ENCODE data around the gene FRYL. TPM values are rescaled to one million over a fixed set of nuclear protein-coding genes. Genes with fewer than 3 reads are reported as not detected.

Gene FRYL
- total and polyA plus RNA-seq, 7 experiments from 2014 or later: 25.4 to 126 (median 102) TPM

- peaks cover 0 to 6% (median 4%) of the 10 kb centered on the region in 5 donors for H3K36me3 Mint-ChIP-seq
- Histone ChIP-seq H3K9me3 (ENCODE audit: control insufficient read depth in 2 of 3, low read length in 3 of 3) (no peaks in the 10 kb centered on the region), H3K27ac (ENCODE audit: low read depth, low read length) (no peak overlapping the region), H3K36me3 (ENCODE audit: control insufficient read depth in 2 of 3, insufficient read depth in 3 of 3, low read length in 3 of 3) (no peaks in the 10 kb centered on the region), H3K4me1 (ENCODE audit: control insufficient read depth in 2 of 2, insufficient read depth in 2 of 2, low read length in 2 of 2) (peaks cover 0 to 4% of the 10 kb centered on the region in 2 donors), H3K27me3 (ENCODE audit: control insufficient read depth in 2 of 2, insufficient read depth in 2 of 2, low read length in 2 of 2) (peaks cover 6 to 22% of the 10 kb centered on the region in 2 donors), H3K4me3 (ENCODE audit: low read length) (no peak overlapping the region)
- peaks cover 0 to 3% (median 0%) of the 10 kb centered on the region in 11 donors for H3K9me3 Mint-ChIP-seq
- H3K4me1 Mint-ChIP-seq: peaks cover 16 to 21% (median 17%) of the 10 kb centered on the region in 7 donors
- POLR2A ChIA-PET: no interaction called here
- intact Hi-C loops (cut with micrococcal nuclease): no loop called here
- ATAC-seq (no peak), DNase-seq (no peak)
- CTCF ChIA-PET: no interaction called here
- H3K4me3 Mint-ChIP-seq: no peak overlapping the region
- no peak overlapping the region for H3K27ac Mint-ChIP-seq
- peaks cover 47 to 67% (median 62%) of the 10 kb centered on the region in 5 donors for H3K27me3 Mint-ChIP-seq
These were observed 298.5 kb downstream of the FRYL start for GRCh38 chr4:48481581-48481980.

- ChIA-PET POLR2A (no interaction called here), CTCF (no interaction called here)
- Histone ChIP-seq H3K27ac (ENCODE audit: low read depth, low read length) (no peak overlapping the region), H3K4me3 (ENCODE audit: low read length) (no peak overlapping the region), H3K27me3 (ENCODE audit: control insufficient read depth in 2 of 2, insufficient read depth in 2 of 2, low read length in 2 of 2) (peaks cover 3% of the 10 kb centered on the region in 2 donors), H3K4me1 (ENCODE audit: control insufficient read depth in 2 of 2, insufficient read depth in 2 of 2, low read length in 2 of 2) (no peaks in the 10 kb centered on the region), H3K9me3 (ENCODE audit: control insufficient read depth in 2 of 3, low read length in 3 of 3) (no peaks in the 10 kb centered on the region), H3K36me3 (ENCODE audit: control insufficient read depth in 2 of 3, insufficient read depth in 3 of 3, low read length in 3 of 3) (no peaks in the 10 kb centered on the region)
- intact Hi-C loops (cut with micrococcal nuclease): no loop called here
- no peak for DNase-seq
- Mint-ChIP-seq H3K27me3 (peaks cover 26 to 50% (median 38%) of the 10 kb centered on the region in 5 donors), H3K9me3 (peaks cover 0 to 3% (median 0%) of the 10 kb centered on the region in 11 donors), H3K36me3 (no peaks in the 10 kb centered on the region), H3K4me3 (no peak overlapping the region), H3K4me1 (peaks cover 4 to 8% (median 4%) of the 10 kb centered on the region in 7 donors), H3K27ac (no peak overlapping the region)
- no peak for ATAC-seq
These were observed 301.8 kb downstream of the FRYL start for GRCh38 chr4:48478273-48478672.

GRCh38 chr4:48475770-48476169 lies 304.3 kb downstream of the FRYL start:
- no peak overlapping the region for H3K27ac ChIP-seq (ENCODE audit: low read depth, low read length)

GRCh38 chr4:48472794-48473193 lies 307.3 kb downstream of the FRYL start:
- Histone ChIP-seq H3K36me3 (ENCODE audit: control insufficient read depth in 2 of 3, insufficient read depth in 3 of 3, low read length in 3 of 3) (no peaks in the 10 kb centered on the region), H3K9me3 (ENCODE audit: control insufficient read depth in 2 of 3, low read length in 3 of 3) (no peaks in the 10 kb centered on the region), H3K27ac (ENCODE audit: low read depth, low read length) (no peak overlapping the region), H3K4me3 (ENCODE audit: low read length) (no peak overlapping the region), H3K4me1 (ENCODE audit: control insufficient read depth in 2 of 2, insufficient read depth in 2 of 2, low read length in 2 of 2) (no peaks in the 10 kb centered on the region), H3K27me3 (ENCODE audit: control insufficient read depth in 2 of 2, insufficient read depth in 2 of 2, low read length in 2 of 2) (no peaks in the 10 kb centered on the region)
- H3K27ac Mint-ChIP-seq: no peak overlapping the region
- no peak overlapping the region for H3K4me3 Mint-ChIP-seq
- H3K4me1 Mint-ChIP-seq: no peaks in the 10 kb centered on the region
- CTCF ChIA-PET: no interaction called here
- DNase-seq (no peak), ATAC-seq (no peak)
- intact Hi-C loops (cut with micrococcal nuclease): no loop called here
- H3K27me3 Mint-ChIP-seq: peaks cover 5 to 27% (median 16%) of the 10 kb centered on the region in 5 donors
- POLR2A ChIA-PET: no interaction called here
- no peaks in the 10 kb centered on the region for H3K9me3 Mint-ChIP-seq
- no peaks in the 10 kb centered on the region for H3K36me3 Mint-ChIP-seq

More at GRCh38 chr4:48475770-48476169, 304.3 kb downstream of the FRYL start:
- Mint-ChIP-seq H3K4me3 (no peak overlapping the region), H3K27me3 (peaks cover 4 to 27% (median 17%) of the 10 kb centered on the region in 5 donors), H3K27ac (no peak overlapping the region), H3K4me1 (no peaks in the 10 kb centered on the region), H3K9me3 (no peaks in the 10 kb centered on the region), H3K36me3 (no peaks in the 10 kb centered on the region)
- ChIA-PET CTCF (no interaction called here), POLR2A (no interaction called here)
- H3K4me1 ChIP-seq (ENCODE audit: control insufficient read depth in 2 of 2, insufficient read depth in 2 of 2, low read length in 2 of 2): no peaks in the 10 kb centered on the region
- no peak overlapping the region for H3K4me3 ChIP-seq (ENCODE audit: low read length)
- intact Hi-C loops (cut with micrococcal nuclease): no loop called here
- H3K36me3 ChIP-seq (ENCODE audit: control insufficient read depth in 2 of 3, insufficient read depth in 3 of 3, low read length in 3 of 3): no peaks in the 10 kb centered on the region
- ATAC-seq (no peak), DNase-seq (no peak)
- H3K27me3 ChIP-seq (ENCODE audit: control insufficient read depth in 2 of 2, insufficient read depth in 2 of 2, low read length in 2 of 2): no peaks in the 10 kb centered on the region
- no peaks in the 10 kb centered on the region for H3K9me3 ChIP-seq (ENCODE audit: control insufficient read depth in 2 of 3, low read length in 3 of 3)

- CTCF ChIA-PET: no interaction called here
- intact Hi-C loops (cut with micrococcal nuclease): no loop called here
- H3K36me3 Mint-ChIP-seq: no peaks in the 10 kb centered on the region
These were observed 309.5 kb downstream of the FRYL start for GRCh38 chr4:48470570-48470969.

GRCh38 chr4:48470137-48470536 lies 309.9 kb downstream of the FRYL start:
- ATAC-seq: no peak
- Histone ChIP-seq H3K36me3 (ENCODE audit: control insufficient read depth in 2 of 3, insufficient read depth in 3 of 3, low read length in 3 of 3) (no peaks in the 10 kb centered on the region), H3K27me3 (ENCODE audit: control insufficient read depth in 2 of 2, insufficient read depth in 2 of 2, low read length in 2 of 2) (no peaks in the 10 kb centered on the region), H3K27ac (ENCODE audit: low read depth, low read length) (no peak overlapping the region), H3K4me3 (ENCODE audit: low read length) (no peak overlapping the region), H3K9me3 (ENCODE audit: control insufficient read depth in 2 of 3, low read length in 3 of 3) (no peaks in the 10 kb centered on the region), H3K4me1 (ENCODE audit: control insufficient read depth in 2 of 2, insufficient read depth in 2 of 2, low read length in 2 of 2) (no peaks in the 10 kb centered on the region)
- H3K36me3 Mint-ChIP-seq: no peaks in the 10 kb centered on the region
- H3K4me3 Mint-ChIP-seq: no peak overlapping the region
- H3K27me3 Mint-ChIP-seq: peaks cover 5 to 18% (median 14%) of the 10 kb centered on the region in 5 donors
- no peak for DNase-seq
- intact Hi-C loops (cut with micrococcal nuclease): no loop called here
- peaks cover 0 to 1% (median 0%) of the 10 kb centered on the region in 11 donors for H3K9me3 Mint-ChIP-seq
- ChIA-PET POLR2A (no interaction called here), CTCF (no interaction called here)
- no peaks in the 10 kb centered on the region for H3K4me1 Mint-ChIP-seq
- no peak overlapping the region for H3K27ac Mint-ChIP-seq

More at GRCh38 chr4:48470570-48470969, 309.5 kb downstream of the FRYL start:
- H3K9me3 Mint-ChIP-seq: peaks cover 0 to 1% (median 0%) of the 10 kb centered on the region in 11 donors
- Histone ChIP-seq H3K27ac (ENCODE audit: low read depth, low read length) (no peak overlapping the region), H3K36me3 (ENCODE audit: control insufficient read depth in 2 of 3, insufficient read depth in 3 of 3, low read length in 3 of 3) (no peaks in the 10 kb centered on the region), H3K4me3 (ENCODE audit: low read length) (no peak overlapping the region), H3K27me3 (ENCODE audit: control insufficient read depth in 2 of 2, insufficient read depth in 2 of 2, low read length in 2 of 2) (no peaks in the 10 kb centered on the region), H3K9me3 (ENCODE audit: control insufficient read depth in 2 of 3, low read length in 3 of 3) (no peaks in the 10 kb centered on the region), H3K4me1 (ENCODE audit: control insufficient read depth in 2 of 2, insufficient read depth in 2 of 2, low read length in 2 of 2) (no peaks in the 10 kb centered on the region)
- DNase-seq (no peak), ATAC-seq (no peak)
- POLR2A ChIA-PET: no interaction called here
- no peak overlapping the region for H3K27ac Mint-ChIP-seq
- H3K4me3 Mint-ChIP-seq: no peak overlapping the region
- peaks cover 5 to 19% (median 14%) of the 10 kb centered on the region in 5 donors for H3K27me3 Mint-ChIP-seq
- H3K4me1 Mint-ChIP-seq: no peaks in the 10 kb centered on the region

- Mint-ChIP-seq H3K27me3 (peaks cover 5 to 18% (median 14%) of the 10 kb centered on the region in 5 donors), H3K9me3 (peaks cover 0 to 9% (median 3%) of the 10 kb centered on the region in 11 donors), H3K4me1 (no peaks in the 10 kb centered on the region), H3K36me3 (no peaks in the 10 kb centered on the region), H3K27ac (no peak overlapping the region), H3K4me3 (no peak overlapping the region)
- ATAC-seq (no peak), DNase-seq (no peak)
- H3K4me1 ChIP-seq (ENCODE audit: control insufficient read depth in 2 of 2, insufficient read depth in 2 of 2, low read length in 2 of 2): no peaks in the 10 kb centered on the region
- H3K36me3 ChIP-seq (ENCODE audit: control insufficient read depth in 2 of 3, insufficient read depth in 3 of 3, low read length in 3 of 3): no peaks in the 10 kb centered on the region
- no peaks in the 10 kb centered on the region for H3K9me3 ChIP-seq (ENCODE audit: control insufficient read depth in 2 of 3, low read length in 3 of 3)
- POLR2A ChIA-PET: no interaction called here
- H3K4me3 ChIP-seq (ENCODE audit: low read length): no peak overlapping the region
- CTCF ChIA-PET: no interaction called here
- intact Hi-C loops (cut with micrococcal nuclease): no loop called here
- no peak overlapping the region for H3K27ac ChIP-seq (ENCODE audit: low read depth, low read length)
- no peaks in the 10 kb centered on the region for H3K27me3 ChIP-seq (ENCODE audit: control insufficient read depth in 2 of 2, insufficient read depth in 2 of 2, low read length in 2 of 2)
These were observed 312.2 kb downstream of the FRYL start for GRCh38 chr4:48467891-48468290.

Measured in naive thymus-derived CD4-positive, alpha-beta T cell (primary cell).